ENCODE data around the gene SLC25A21.
A peak's percentile ranks its signal among the peaks of the same experiment; 100 is the strongest.

The SLC25A21 gene

GRCh38 chr14:36661506-36662257 lies 510.7 kb downstream of the SLC25A21 start, which contains the start of gene PAX9:
Gene PAX9 (plus strand): TSS chr14:36661860. CDS start chr14:36662090, 230 bp downstream.
- peak; percentile 94 for DNase-seq (ENCODE audit: low spot score)

DNA sequence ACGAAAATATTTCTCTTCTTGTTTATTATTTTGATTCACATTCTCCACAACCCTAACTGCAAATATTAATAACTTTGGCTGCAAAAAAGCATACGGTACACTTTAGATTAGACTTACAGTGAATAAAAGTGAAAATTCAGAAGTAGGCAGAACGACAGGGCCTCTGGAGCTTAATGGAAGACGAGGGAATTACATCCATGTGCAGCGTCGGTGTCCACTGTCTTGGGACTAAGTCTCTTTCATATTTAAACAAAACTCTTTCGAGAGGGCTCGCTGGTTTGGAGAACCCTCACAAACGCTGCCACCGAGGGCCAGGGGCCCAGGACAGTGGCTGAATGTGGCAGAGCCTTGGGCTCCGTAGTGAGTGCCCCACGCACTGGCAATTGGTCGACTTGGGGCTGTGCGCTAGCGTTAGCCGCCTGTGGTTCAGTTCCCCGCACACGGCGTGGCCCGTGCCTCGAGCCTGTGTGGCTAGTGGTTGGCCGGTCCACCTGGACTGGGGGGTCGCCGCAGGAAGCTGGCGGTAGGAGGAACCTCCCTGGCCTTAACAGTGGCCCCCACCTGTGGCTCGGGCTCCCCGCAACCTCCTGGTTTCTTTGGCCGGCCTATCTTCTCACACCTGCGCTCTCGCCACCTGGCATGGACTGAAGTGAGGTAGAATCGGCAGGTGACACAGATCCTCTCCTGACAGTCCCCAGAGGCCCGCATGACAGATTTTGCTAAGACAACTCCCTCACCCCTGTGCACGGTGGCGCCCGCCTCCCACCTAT lies 511.5 kb downstream of the SLC25A21 start:
- DNase-seq (ENCODE audit: low spot score), result no peak

GRCh38 chr14:36659822-36660735 lies 512.3 kb downstream of the SLC25A21 start:
- no peak for DNase-seq (ENCODE audit: low spot score)

GRCh38 chr14:36659010-36659821 lies 513.2 kb downstream of the SLC25A21 start:
- no peak for DNase-seq (ENCODE audit: low spot score)

DNA sequence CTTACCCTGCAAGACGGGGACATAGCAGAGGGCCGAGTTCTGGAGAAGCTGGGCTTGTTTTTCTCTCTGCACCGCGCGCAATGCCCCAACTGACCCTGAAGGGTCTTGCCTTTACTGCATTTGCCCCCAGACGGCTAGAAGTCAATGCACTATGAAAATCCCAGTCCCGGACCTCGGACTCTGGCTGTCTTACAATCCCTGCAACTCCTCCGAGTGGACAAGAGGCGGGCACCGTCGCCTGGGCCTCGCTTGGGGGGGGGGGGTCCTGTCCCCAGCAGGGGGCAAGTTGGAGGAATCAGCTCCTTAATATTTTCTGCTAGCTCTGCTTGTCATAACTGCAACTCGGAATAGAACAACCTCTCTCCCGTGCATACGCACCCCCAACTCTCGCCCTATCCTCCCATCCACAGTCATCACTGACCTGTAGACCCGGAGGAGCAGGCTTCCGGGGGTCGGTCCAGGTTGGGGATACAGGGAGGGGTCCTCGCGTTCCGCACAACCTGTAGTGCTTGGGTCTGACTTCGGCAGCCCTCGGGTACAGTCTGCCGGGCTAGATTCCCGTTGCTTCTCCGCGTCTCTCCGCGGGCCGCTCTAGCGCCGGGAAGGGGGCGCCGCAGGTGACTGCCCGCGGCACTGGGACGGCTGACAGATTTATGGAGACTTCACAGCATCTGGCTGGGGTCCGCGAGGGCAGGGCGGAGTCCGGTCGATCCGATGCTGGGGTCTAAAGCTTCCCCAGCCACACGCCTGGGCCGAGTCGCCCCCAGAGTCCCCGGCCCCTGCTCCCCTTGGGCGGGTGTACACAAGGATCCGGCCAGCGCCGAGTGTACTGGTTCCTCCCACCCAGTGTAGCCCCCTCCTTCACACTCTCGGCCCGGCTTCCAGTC lies 514.0 kb downstream of the SLC25A21 start:
- DNase-seq (ENCODE audit: low spot score), result no peak

DNA sequence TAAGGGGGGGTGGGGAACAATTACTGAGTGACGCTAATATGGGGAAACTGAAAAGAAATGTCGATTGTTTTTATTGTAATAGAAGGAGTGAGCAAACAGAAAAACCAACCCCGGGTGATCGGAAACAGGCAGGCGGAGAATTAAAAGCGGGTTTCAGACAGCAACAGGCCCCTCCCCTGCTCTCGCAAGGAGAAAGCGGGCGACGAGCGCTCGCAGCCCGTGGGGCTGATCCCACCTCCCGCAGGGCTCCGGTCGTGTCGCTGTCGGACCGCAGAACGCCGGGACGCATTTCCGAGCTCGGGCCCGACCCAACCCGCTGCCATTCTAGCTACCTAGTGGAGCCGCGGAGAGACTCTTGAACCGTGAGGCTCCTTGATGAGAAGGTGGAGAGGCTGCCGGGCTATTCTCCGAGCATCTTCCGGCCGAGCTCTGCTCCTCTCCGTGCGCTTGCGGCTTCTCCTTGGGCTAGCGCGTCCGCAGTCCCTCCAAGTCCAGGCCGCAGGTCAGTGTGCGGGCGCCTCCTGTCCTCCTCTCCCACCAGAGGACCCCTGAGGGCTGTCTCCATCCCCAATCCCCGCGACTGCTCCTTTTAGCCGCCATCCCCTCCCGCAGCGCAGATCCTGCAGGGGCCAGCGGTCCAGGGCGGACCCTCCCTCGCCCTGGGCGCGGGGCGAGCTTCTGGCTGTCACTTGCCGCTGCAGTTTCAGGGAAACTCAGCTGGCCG lies 514.8 kb downstream of the SLC25A21 start:
- DNase-seq (ENCODE audit: low spot score), result no peak

GRCh38 chr14:36656687-36657398 lies 515.6 kb downstream of the SLC25A21 start:
- DNase-seq (ENCODE audit: low spot score), result no peak

DNA sequence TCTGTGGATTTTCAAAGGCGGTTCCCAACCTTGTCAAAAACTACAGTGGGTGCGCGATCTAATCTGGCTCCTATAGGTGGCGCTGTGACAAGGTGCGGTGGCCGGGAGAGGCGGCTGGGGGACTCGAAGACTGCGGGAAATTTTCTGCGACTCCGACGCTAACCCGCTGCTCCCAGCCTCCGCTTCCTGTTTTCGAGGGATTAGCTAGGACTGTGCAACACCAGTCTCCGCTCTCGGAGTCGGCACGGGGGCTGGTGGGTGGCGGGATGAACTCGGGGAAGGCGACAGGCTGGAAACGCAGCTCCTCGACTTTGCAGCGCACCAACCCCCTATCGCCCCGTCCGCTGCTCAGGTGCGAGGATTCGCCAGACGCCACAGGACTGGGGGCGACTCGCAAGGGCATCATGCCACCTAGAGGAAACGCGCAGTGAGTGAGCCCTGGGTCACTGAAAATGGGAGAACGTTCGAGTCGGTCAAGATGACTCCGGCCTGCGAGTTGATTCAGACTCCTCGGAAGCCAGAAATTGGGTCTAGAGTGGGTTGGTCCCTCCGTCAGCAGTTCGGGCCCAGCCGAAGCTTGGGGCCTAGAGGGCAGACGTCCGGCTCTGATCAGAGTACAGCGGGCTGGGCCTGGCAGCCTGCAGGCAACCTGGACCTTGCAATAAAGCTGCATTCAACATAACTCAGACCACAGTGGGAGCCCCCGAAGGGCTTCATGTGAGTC lies 516.3 kb downstream of the SLC25A21 start:
- no peak for DNase-seq (ENCODE audit: low spot score)

- no peak for DNase-seq (ENCODE audit: low spot score)
Observed at GRCh38 chr14:36655571-36655962, 516.8 kb downstream of the SLC25A21 start.

DNA sequence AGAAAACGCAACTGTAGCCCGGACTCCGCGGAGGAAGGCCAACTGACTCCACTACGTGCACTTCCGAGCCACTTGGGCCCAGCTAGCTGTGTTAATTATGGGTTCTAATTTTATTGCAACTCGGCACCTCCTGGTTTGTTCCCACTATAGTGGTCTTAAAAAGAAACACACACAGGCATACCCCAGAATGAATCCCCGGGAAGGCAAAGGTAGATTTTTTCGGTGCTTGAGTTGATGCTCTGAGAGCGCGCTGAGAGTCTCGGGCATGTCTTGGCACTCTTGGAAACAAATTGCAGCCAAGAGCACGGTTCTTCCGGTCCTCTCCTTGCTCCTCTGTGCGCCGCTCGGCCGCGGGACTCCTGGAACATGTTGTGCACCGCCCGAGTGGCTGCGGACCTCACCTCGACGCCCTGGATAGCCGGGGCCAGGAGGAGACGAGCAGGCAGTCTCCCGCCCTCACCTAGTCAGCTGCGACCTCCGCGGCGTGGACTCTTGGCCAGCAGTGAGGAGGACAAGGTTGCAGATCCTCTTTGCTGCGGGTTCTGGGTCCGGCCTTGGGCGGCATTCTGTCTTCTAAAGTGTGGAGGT lies 517.5 kb downstream of the SLC25A21 start:
- no peak for DNase-seq (ENCODE audit: low spot score)

DNA sequence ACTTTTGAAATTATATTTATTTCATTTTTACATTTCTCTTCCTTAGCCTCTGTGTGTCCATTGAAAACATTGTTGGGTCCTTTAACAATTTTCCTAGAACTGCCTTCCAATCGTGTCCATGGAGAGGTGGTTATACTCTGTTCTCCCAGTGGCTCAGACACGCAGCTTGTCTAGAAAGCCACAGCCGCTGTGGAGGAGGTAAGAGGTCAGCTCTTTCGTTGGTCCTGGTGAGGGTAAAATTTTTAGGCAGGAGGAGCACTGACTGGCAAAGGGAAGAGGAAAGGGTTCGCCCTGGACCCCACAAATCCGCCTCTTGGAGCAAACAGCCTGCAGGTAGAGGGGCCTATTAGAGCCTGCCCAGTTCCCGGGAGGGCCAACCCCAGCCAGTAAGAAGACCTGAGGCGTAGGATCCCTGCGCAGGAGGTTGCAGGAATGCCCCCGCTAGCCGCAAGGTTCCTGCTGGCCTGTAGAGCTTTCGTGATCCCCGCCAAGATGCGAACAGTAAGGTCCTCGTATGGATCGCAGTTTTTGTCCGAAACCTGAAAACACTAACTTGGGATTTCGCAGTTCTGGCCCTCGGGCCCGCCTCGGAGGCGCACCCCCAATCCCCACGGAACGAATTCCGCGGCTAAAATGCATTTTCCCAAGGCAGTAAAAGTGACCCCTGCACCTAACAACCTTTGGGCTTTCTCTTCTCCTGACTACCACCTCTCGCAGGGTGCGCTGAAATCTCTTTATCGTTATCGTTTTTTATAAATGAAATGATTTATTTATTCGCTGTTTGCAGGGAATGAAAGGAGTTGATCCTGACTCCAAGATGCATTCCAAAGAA lies 518.2 kb downstream of the SLC25A21 start:
- no peak for DNase-seq (ENCODE audit: low spot score)

GRCh38 chr14:36653413-36653812 lies 519.0 kb downstream of the SLC25A21 start:
- DNase-seq (ENCODE audit: low spot score), result no peak

DNA sequence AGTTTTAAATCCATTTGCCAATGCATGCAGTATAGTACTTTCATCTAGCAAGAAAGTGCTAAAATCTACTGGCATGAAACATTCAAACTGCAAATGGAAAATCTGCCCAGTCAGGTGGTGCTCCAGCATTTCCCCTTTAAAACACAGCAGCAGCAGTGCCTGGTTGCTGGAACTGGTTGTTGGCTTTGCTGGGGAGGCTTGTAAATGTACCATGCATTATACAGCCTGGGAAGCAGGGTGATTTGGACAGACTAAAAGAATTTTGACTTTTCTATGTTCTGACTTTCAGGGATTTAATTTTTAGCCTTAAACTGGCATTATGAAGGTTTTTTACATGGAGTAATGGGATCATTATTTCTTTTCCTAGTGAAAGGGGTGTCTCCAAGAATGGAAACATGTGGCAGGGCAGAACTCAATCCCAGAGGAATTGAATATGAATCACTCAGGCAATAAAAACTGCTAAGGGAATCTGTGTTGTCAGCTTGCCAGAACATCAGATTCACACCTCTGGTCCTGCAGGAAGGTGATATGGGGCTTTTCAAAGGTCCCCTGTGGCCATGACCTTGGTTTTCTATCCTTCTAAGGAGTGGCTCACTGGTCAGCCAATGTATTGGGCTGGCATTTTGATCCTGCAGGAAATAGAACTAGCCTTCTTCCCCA lies 519.7 kb downstream of the SLC25A21 start:
- no peak for DNase-seq (ENCODE audit: low spot score)

DNA sequence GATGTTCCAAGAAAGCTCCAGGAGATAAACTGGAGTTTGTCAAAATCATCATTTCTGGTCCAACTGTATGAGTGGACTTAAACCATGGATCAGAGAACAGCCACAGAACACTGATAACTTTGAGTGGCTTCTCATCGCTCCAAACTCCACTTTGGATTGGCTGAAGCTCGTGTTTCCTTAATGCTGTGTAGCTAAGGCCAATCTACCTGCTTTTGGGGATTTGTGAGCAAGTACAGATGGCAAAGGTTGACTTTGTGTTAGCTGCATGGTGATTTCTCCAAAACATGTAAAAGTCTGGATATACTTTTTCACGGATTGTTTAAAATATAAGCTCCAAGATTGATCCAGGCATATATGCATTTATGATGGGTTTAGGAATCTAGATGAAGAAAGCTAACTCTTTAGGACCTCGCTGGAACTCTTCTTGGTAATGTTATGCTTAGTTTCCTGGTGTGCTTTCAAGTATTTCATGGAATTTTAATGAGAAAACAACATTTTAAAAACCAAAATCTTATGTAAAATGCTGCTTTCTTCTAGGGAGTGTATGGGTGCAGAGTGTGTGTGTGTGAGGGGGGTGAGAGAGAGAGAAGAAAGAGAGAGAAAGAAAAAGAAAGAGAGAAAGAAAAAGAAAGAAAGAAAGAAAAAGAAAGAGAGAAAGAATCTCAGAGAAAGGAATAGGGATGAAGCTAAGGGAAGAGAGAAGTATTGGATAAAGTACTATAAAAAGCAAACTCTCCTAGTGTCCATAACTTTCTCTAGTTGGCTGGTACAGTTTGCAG lies 522.3 kb downstream of the SLC25A21 start:
- no peak for DNase-seq (ENCODE audit: low spot score)
